ENCODE data around the gene EPHB1. TPM values are rescaled to one million over a fixed set of nuclear protein-coding genes. Genes with fewer than 3 reads are reported as not detected.

EPHB1 gene
- total RNA-seq, 2 donors from 2014 or later, result 0.68 to 0.71 TPM

GRCh38 chr3:134956395-134956794 lies 161.3 kb downstream of the EPHB1 start:
- H3K27me3 ChIP-seq (replicated peaks; ENCODE audit: insufficient read depth), result no peaks in the 10 kb centered on the region
- H3K9me3 ChIP-seq, result no peaks in the 10 kb centered on the region
- H3K36me3 ChIP-seq, result no peaks in the 10 kb centered on the region
- ATAC-seq (ENCODE audit: insufficient number of reproducible peaks, low FRiP score, low read depth), result no peak
- H3K4me1 ChIP-seq (ENCODE audit: control insufficient read depth in 1 of 2, low read depth in 2 of 2), result no peaks in the 10 kb centered on the region
- H3K27ac ChIP-seq, result no peak overlapping the region
- TF ChIP-seq CTCF (IDR thresholded peaks at IDR 0.05), result no peak
- DNase-seq (ENCODE audit: low spot score), result no peak
- no peak overlapping the region for H3K4me3 ChIP-seq

GRCh38 chr3:134956844-134957243 lies 161.8 kb downstream of the EPHB1 start:
- ATAC-seq (ENCODE audit: insufficient number of reproducible peaks, low FRiP score, low read depth) (no peak), DNase-seq (ENCODE audit: low spot score) (no peak)
- H3K27me3 ChIP-seq (replicated peaks; ENCODE audit: insufficient read depth), result no peaks in the 10 kb centered on the region
- no peaks in the 10 kb centered on the region for H3K4me1 ChIP-seq (ENCODE audit: control insufficient read depth in 1 of 2, low read depth in 2 of 2)
- H3K4me3 ChIP-seq, result no peak overlapping the region
- TF ChIP-seq CTCF (IDR thresholded peaks at IDR 0.05), result no peak
- no peaks in the 10 kb centered on the region for H3K9me3 ChIP-seq
- no peak overlapping the region for H3K27ac ChIP-seq
- H3K36me3 ChIP-seq, result no peaks in the 10 kb centered on the region

- no peaks in the 10 kb centered on the region for H3K9me3 ChIP-seq
- H3K4me3 ChIP-seq, result no peak overlapping the region
- H3K36me3 ChIP-seq, result no peaks in the 10 kb centered on the region
- H3K27me3 ChIP-seq (replicated peaks; ENCODE audit: insufficient read depth), result no peaks in the 10 kb centered on the region
- DNase-seq (ENCODE audit: low spot score), result no peak
- no peak for ATAC-seq (ENCODE audit: insufficient number of reproducible peaks, low FRiP score, low read depth)
- H3K27ac ChIP-seq, result no peak overlapping the region
- TF ChIP-seq CTCF (IDR thresholded peaks at IDR 0.05), result no peak
- no peaks in the 10 kb centered on the region for H3K4me1 ChIP-seq (ENCODE audit: control insufficient read depth in 1 of 2, low read depth in 2 of 2)
These were observed 164.5 kb downstream of the EPHB1 start for GRCh38 chr3:134959516-134959915.

GRCh38 chr3:134964226-134964625 lies 169.2 kb downstream of the EPHB1 start:
- Histone ChIP-seq H3K4me3 (no peak overlapping the region), H3K27ac (no peak overlapping the region), H3K36me3 (no peaks in the 10 kb centered on the region), H3K4me1 (ENCODE audit: control insufficient read depth in 1 of 2, low read depth in 2 of 2) (no peaks in the 10 kb centered on the region), H3K27me3 (replicated peaks; ENCODE audit: insufficient read depth) (no peaks in the 10 kb centered on the region), H3K9me3 (no peaks in the 10 kb centered on the region)
- ATAC-seq (ENCODE audit: insufficient number of reproducible peaks, low FRiP score, low read depth) (no peak), DNase-seq (ENCODE audit: low spot score) (no peak)
- no peak for TF ChIP-seq CTCF (IDR thresholded peaks at IDR 0.05)

GRCh38 chr3:134965865-134966481 lies 170.9 kb downstream of the EPHB1 start:
- TF ChIP-seq CTCF (IDR thresholded peaks at IDR 0.05), result no peak
- Histone ChIP-seq H3K4me1 (ENCODE audit: control insufficient read depth in 1 of 2, low read depth in 2 of 2) (no peaks in the 10 kb centered on the region), H3K4me3 (no peak overlapping the region), H3K27ac (no peak overlapping the region), H3K9me3 (no peaks in the 10 kb centered on the region), H3K27me3 (replicated peaks; ENCODE audit: insufficient read depth) (no peaks in the 10 kb centered on the region), H3K36me3 (no peaks in the 10 kb centered on the region)
- ATAC-seq (ENCODE audit: insufficient number of reproducible peaks, low FRiP score, low read depth) (no peak), DNase-seq (ENCODE audit: low spot score) (no peak)
